Left lobe of liver (tissue), 2 donors: ENCODE data around the gene DRD2. TPM values are rescaled to one million over a fixed set of nuclear protein-coding genes. Genes with fewer than 3 reads are reported as not detected.

Experiments used
- ATAC-seq: fragments of 200-7000 bp; cut with Tn5 transposase; one replicate; pipeline ENCODE4 v1.9.1; 2020; ENCODE audit warnings: mild to moderate bottlenecking, moderate library complexity
- DNase-seq: peaks from one replicate; pipeline ENCODE4 v3.0.0-alpha.2; 2020; ENCODE audit warnings: low spot score
- total RNA-seq: library from RNA; stranded (reverse); gene quantifications from one replicate; pipeline ENCODE4 v1.2.1, GENCODE V29; 2021
- donor health status: DM: no; HTN: no; CAD: no; lungs with moderate emphysema.
- donor health status: DM: no; HTN: yes; CAD: no.

The DRD2 gene
- total RNA-seq, 1 donor from 2014 or later = not detected

- no peak for ATAC-seq
- no peak for DNase-seq
Observed at GRCh38 chr11:113376156-113376555, 99.0 kb downstream of the DRD2 start.

GRCh38 chr11:113375402-113375801, 99.8 kb downstream of the DRD2 start:
- DNase-seq (no peak), ATAC-seq (no peak)

GRCh38 chr11:113373981-113374560, 101.1 kb downstream of the DRD2 start:
- DNase-seq (no peak), ATAC-seq (no peak)

DNA sequence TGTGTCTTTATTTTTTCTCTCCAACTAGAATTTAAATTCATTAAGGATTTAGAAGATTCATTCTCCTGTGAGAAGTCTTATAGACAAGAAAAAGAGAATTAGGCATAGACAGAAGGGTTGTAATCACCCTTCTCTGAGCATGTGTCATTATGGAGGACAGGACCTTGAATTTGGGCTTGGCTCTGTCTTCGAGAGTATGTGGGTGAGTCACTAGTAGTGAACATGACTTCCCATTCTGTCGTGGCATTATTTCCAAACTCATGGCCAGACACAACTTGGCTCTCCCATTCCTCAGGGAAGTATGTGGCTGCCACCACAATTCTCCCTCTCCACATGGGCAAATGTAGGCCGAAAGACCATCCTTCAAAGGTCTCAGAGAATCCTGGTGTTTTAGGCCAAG, 101.9 kb downstream of the DRD2 start:
- DNase-seq (no peak), ATAC-seq (no peak)

DNA sequence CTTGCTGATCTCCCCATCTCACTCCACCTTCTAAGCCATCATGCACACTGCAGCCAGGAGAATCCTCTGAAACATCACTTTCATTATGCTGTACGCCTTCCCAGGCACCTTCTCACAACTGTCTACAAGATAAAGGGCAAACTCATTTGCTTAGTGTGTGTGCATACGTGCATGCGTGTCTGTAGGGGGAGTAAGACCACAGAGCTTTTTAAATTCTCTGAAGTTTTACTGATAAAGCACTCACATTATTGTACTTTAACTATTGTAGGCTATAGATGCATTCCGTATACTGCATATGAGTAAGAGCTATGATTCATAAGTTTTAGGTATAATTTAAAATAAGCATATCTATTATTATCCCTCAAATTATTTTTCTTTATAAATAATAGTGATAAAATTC, 102.9 kb downstream of the DRD2 start:
- DNase-seq (no peak), ATAC-seq (no peak)

DNA sequence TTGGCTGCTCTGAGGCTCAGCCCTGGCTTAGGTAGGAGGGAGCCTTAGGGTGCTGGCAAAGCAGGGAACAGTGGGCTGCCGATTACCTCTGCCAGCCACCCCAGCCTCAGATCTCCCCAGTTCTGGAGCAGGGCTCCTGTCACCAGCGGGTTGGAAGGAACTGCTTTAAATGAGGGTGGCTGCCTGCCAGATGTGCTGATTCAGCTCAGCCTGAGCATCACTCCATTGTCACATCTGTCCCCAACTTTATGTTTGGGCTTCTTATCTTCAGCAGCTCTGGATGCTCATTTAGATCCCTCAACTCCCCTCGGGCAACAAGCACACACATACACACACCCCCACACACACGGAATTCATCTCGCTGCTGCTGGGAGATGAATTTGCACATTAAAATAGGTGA, 104.6 kb downstream of the DRD2 start:
- DNase-seq (no peak), ATAC-seq (no peak)

GRCh38 chr11:113369411-113369810, 105.8 kb downstream of the DRD2 start:
- ATAC-seq = no peak

GRCh38 chr11:113365895-113366294, 109.3 kb downstream of the DRD2 start:
- ATAC-seq = peak; percentile 39
- no peak for DNase-seq

More at GRCh38 chr11:113369411-113369810, 105.8 kb downstream of the DRD2 start:
- no peak for DNase-seq

GRCh38 chr11:113363996-113364641, 111.1 kb downstream of the DRD2 start:
- DNase-seq (no peak), ATAC-seq (no peak)

DNA sequence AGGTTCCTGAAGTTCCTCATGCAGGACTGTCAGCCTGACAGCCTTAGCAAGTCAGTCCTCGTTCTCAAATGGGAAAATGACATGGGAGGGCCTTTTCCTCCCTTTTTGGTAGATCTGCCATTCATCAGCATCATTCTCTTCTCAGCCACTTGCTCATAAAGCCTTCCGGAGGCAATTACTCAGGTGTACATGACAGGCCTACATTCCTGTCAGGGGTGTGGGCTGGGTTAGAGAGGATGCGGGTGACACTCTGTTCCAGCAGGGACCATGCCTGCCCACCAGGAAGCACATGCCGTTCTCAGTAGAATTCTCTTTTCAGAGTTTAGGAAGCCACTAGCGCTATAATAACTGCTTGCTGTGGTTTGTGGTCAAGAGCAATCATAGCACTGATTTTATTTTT, 111.8 kb downstream of the DRD2 start:
- ATAC-seq = no peak
- DNase-seq = no peak

Other genes with a start within 250 kb of the DRD2 start
- 5.8 TPM for gene TTC12, start 160.8 kb downstream of the DRD2 start, total RNA-seq
- 0.08 TPM for gene ANKK1, start 87.6 kb downstream of the DRD2 start, total RNA-seq
- 0.65 TPM for gene TMPRSS5, start 230.9 kb upstream of the DRD2 start, total RNA-seq